GM23338 (cell line): ENCODE data around the gene LCN10. TPM values are rescaled to one million over a fixed set of nuclear protein-coding genes. Genes with fewer than 3 reads are reported as not detected.

Experiments
- ATAC-seq: fragments of 200-7000 bp; cut with Tn5 transposase; 3 replicates; pipeline ENCODE4 v1.9.1; 2020
- DNase-seq: peaks from one replicate; pipeline ENCODE4 v3.0.0-alpha.2; 2015; ENCODE audit warnings: low spot score
- H2AFZ ChIP-seq: fragments of 200-600 bp; sonication (generic); 2 replicates; pipeline ENCODE4 v1.8.0; 2016; ENCODE audit warnings: antibody characterized with exemption, mild to moderate bottlenecking, moderate library complexity
- H3F3A ChIP-seq: fragments of 200-600 bp; sonication (generic); replicated peaks from 2 replicates; pipeline ENCODE4 v1.8.0; 2017; ENCODE audit warnings: antibody characterized with exemption, mixed run types, low read depth
- H3K27ac ChIP-seq: fragments of 200-600 bp; sonication (generic); 2 replicates; pipeline ENCODE4 v1.6.1; 2016; ENCODE audit warnings: low read depth
- H3K27me3 ChIP-seq: fragments of 200-600 bp; sonication (generic); 2 replicates; pipeline ENCODE4 v1.8.0; 2016; ENCODE audit warnings: mild to moderate bottlenecking, mixed run types, moderate library complexity; ENCODE audit not compliant: insufficient read depth
- H3K36me3 ChIP-seq: fragments of 200-600 bp; sonication (generic); 2 replicates; pipeline ENCODE4 v1.8.0; 2016; ENCODE audit warnings: mild to moderate bottlenecking; ENCODE audit not compliant: insufficient read depth
- H3K4me1 ChIP-seq: fragments of 200-600 bp; sonication (generic); 2 replicates; pipeline ENCODE4 v1.8.0; 2016; ENCODE audit warnings: mild to moderate bottlenecking, moderate library complexity; ENCODE audit not compliant: insufficient read depth
- H3K4me2 ChIP-seq: fragments of 200-600 bp; sonication (generic); 2 replicates; pipeline ENCODE4 v1.7.1; 2017; ENCODE audit warnings: mixed run types
- H3K4me3 ChIP-seq: fragments of 200-600 bp; sonication (generic); 2 replicates; pipeline ENCODE4 v1.6.1; 2016; ENCODE audit warnings: mixed run types
- H3K79me2 ChIP-seq: fragments of 200-600 bp; sonication (generic); replicated peaks from 2 replicates; pipeline ENCODE4 v1.8.0; 2017; ENCODE audit warnings: mild to moderate bottlenecking; ENCODE audit not compliant: insufficient read depth
- H3K9me2 ChIP-seq: fragments of 200-600 bp; sonication (generic); 2 replicates; pipeline ENCODE4 v1.8.0; 2017; ENCODE audit not compliant: insufficient read depth
- H4K20me1 ChIP-seq: fragments of 200-600 bp; sonication (generic); replicated peaks from 2 replicates; pipeline ENCODE4 v1.8.0; 2017; ENCODE audit warnings: mild to moderate bottlenecking; ENCODE audit not compliant: insufficient read depth
- H3K27ac Mint-ChIP-seq: 2 replicates; pipeline ENCODE4 v1.8.0; 2020; ENCODE audit warnings: inconsistent platforms, mild to moderate bottlenecking, moderate library complexity, mixed read lengths
- H3K27me3 Mint-ChIP-seq: 3 replicates; pipeline ENCODE4 v1.8.0; 2022; ENCODE audit warnings: low read depth, mild to moderate bottlenecking, moderate library complexity, mixed read lengths, inconsistent platforms; ENCODE audit not compliant: insufficient read depth, poor library complexity
- H3K36me3 Mint-ChIP-seq: 3 replicates; pipeline ENCODE4 v1.8.0; 2021; ENCODE audit warnings: low read depth, mild to moderate bottlenecking, inconsistent platforms, moderate library complexity, mixed read lengths
- H3K4me1 Mint-ChIP-seq: 3 replicates; pipeline ENCODE4 v1.8.0; 2020; ENCODE audit warnings: mild to moderate bottlenecking, inconsistent platforms, mixed read lengths
- H3K4me3 Mint-ChIP-seq: 3 replicates; pipeline ENCODE4 v1.8.0; 2021; ENCODE audit warnings: moderate library complexity, mild to moderate bottlenecking, inconsistent platforms, mixed read lengths
- H3K9me3 Mint-ChIP-seq: 3 replicates; pipeline ENCODE4 v1.8.0; 2020; ENCODE audit warnings: moderate library complexity, mild to moderate bottlenecking, inconsistent platforms, mixed read lengths
- CREB1 ChIP-seq: fragments of 250-450 bp; sonication (Bioruptor Pico); IDR thresholded peaks from 2 replicates; pipeline ENCODE4 v1.5.0; 2020; ENCODE audit warnings: low read depth, mild to moderate bottlenecking, moderate library complexity
- CTCF ChIP-seq, 2 experiments: fragments of 200-600 bp in 1 of 2; sonication (generic) in 1 of 2; conservative IDR thresholded peaks; 2 replicates each; pipeline versions ENCODE4 v1.5.1 to v1.6.1; 2016 to 2017; ENCODE audit warnings: antibody characterized with exemption in 2 of 2, low read depth in 2 of 2, mild to moderate bottlenecking in 2 of 2, moderate library complexity in 1 of 2
- EZH2 ChIP-seq: fragments of 200-600 bp; sonication (generic); IDR thresholded peaks from one replicate; pipeline ENCODE4 v1.8.0; 2017; ENCODE audit warnings: antibody characterized with exemption, mild to moderate bottlenecking, low read depth; ENCODE audit not compliant: unreplicated experiment
- EZH2phosphoT487 ChIP-seq: fragments of 200-600 bp; sonication (generic); IDR thresholded peaks from one replicate; pipeline ENCODE4 v1.8.1; 2018; ENCODE audit warnings: antibody characterized with exemption; ENCODE audit not compliant: unreplicated experiment
- NANOG ChIP-seq: IDR thresholded peaks from 2 replicates; pipeline ENCODE4 v1.6.1; 2016; ENCODE audit warnings: antibody characterized with exemption, borderline replicate concordance
- REST ChIP-seq: IDR thresholded peaks from one replicate; pipeline ENCODE4 v1.6.1; 2018; ENCODE audit warnings: antibody characterized with exemption; ENCODE audit not compliant: unreplicated experiment
- polyA plus RNA-seq: library from polyadenylated mRNA; unstranded; fragments of >200 nt; fragmentation: Nextera tagmentation; extraction: Ambion mirVana; gene quantifications from 2 replicates; pipeline ENCODE4 v1.2.1, GENCODE V29; 2016
- total RNA-seq: library from RNA; depleted of rRNA; stranded (reverse); fragments of >200 nt; shearing (Covaris generic); gene quantifications from 2 replicates; pipeline ENCODE4 v1.2.3, GENCODE V29; 2014

Gene LCN10
- total and polyA plus RNA-seq, 2 experiments from 2014 or later: 0.45 to 0.74 TPM

DNA sequence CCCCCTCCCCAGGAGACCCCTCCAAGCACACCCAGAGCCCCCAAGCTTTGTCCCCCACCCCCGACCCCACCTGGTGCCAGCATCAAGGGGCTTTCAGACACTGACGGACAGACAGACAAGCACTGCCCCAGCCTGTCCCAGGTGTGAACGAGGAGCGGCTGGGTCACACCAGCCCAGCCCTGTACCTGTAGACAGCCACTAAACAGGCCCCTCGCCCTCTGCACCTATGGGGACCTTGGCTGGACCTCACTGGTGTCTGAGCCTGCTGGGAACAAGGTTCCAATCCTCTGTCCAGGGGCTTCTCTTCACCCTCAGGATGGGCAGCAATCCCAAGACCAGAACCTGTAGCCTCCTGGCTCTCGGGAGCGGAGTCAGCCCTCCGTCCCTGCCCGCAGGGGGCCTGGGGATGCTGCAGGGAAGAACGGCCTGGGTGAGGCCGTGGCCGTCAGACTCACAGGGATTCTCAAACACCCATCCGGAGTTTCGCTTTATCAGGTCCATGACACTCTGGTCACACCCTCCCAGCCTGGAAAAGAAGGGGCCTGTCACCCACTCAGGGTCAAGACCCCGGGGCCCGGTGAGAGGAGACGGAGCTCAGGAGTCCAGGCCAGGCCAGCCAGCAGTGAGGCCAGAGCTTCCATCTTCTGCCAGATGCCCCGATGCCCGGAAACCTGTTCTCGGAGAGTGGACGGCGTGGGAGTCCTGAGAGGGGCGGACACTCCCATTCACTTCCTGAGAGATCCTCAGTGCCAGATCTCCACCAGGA lies 2.8 kb upstream of the LCN10 start (continued):
- TF ChIP-seq REST (no peak), NANOG (no peak), CREB1 (CRISPR knock-in tag) (no peak)

GRCh38 chr9:136744773-136745172 lies 2.0 kb upstream of the LCN10 start:
- H3K36me3 Mint-ChIP-seq: no peaks in the 10 kb centered on the region
- H3K4me2 ChIP-seq: no peak overlapping the region

More at GRCh38 chr9:136744773-136745172, 2.0 kb upstream of the LCN10 start:
- H3K9me3 Mint-ChIP-seq: no peaks in the 10 kb centered on the region; the same call in 2 of the 3 replicates
- DNase-seq (no peak), ATAC-seq (no peak)
- Histone ChIP-seq H3K27me3 (no peaks in the 10 kb centered on the region), H3K4me1 (no peaks in the 10 kb centered on the region), H3K27ac (no peak overlapping the region), H3K36me3 (no peaks in the 10 kb centered on the region), H3F3A (no peaks in the 10 kb centered on the region), H3K4me3 (no peak overlapping the region), H3K79me2 (no peaks in the 10 kb centered on the region), H2AFZ (no peak overlapping the region), H4K20me1 (no peaks in the 10 kb centered on the region), H3K9me2 (no peaks in the 10 kb centered on the region)
- TF ChIP-seq CTCF (conservative IDR thresholded peaks at IDR 0.05; ENCODE audit: low read depth in 2 of 2) (no peak), EZH2phosphoT487 (no peak), EZH2 (no peak), REST (no peak)
- peaks cover 2% of the 10 kb centered on the region; the same call in 1 of the 3 replicates for H3K4me1 Mint-ChIP-seq
- no peak overlapping the region for H3K4me3 Mint-ChIP-seq
- H3K27me3 Mint-ChIP-seq: peaks cover 4% of the 10 kb centered on the region
- H3K27ac Mint-ChIP-seq: no peak overlapping the region
